HG03457 (cell line): Measurements from ENCODE around the gene ABLIM1.

ENCODE experiments used
- ATAC-seq: cut with Tn5 transposase; IDR thresholded peaks from one replicate; pipeline ENCODE4 v1.9.1; 2021; ENCODE audit warnings: moderate number of reproducible peaks; ENCODE audit not compliant: unreplicated experiment

ABLIM1 gene

GRCh38 chr10:114427124-114427852, 230.8 kb downstream of the ABLIM1 start:
- no peak for ATAC-seq

DNA sequence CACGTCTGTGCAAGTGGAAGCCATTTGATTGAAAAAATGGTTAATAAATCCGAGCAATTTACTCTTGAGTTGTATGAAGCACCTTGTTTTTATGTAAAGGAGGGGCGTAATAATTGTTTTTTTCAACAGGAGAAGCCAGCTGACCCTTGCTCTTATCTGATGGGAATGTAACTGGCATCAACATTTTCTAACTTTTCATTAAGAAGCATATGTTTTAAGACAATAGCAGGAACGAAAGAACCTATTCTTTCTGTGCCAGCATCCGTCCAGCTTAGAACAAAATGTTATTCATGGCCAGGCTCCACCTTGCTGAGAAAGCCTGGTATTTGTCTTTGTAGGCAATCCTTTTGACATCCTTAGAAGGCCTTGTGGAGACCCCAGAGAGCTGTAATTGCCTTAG, 231.6 kb downstream of the ABLIM1 start:
- ATAC-seq: no peak

GRCh38 chr10:114420811-114421485, 237.1 kb downstream of the ABLIM1 start:
- no peak for ATAC-seq

DNA sequence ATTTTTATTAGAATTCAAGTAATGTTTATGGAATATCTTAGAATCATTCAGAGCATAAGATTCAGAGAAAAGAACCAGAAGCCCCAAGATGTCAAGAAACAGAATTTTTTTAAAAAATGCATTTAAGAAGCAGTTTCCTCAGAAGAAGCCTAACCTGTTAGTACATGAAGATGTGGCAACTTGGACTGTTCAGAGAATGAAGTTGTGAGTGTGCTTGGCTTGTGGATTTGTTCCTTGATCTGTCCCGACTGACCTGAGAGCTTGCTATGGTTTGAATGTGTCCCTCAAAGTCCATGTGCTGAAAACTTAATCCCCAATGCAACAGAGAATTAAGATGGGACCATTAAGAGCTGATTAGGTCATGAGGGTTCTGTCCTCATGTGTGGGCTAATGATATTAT, 240.0 kb downstream of the ABLIM1 start:
- ATAC-seq: no peak

DNA sequence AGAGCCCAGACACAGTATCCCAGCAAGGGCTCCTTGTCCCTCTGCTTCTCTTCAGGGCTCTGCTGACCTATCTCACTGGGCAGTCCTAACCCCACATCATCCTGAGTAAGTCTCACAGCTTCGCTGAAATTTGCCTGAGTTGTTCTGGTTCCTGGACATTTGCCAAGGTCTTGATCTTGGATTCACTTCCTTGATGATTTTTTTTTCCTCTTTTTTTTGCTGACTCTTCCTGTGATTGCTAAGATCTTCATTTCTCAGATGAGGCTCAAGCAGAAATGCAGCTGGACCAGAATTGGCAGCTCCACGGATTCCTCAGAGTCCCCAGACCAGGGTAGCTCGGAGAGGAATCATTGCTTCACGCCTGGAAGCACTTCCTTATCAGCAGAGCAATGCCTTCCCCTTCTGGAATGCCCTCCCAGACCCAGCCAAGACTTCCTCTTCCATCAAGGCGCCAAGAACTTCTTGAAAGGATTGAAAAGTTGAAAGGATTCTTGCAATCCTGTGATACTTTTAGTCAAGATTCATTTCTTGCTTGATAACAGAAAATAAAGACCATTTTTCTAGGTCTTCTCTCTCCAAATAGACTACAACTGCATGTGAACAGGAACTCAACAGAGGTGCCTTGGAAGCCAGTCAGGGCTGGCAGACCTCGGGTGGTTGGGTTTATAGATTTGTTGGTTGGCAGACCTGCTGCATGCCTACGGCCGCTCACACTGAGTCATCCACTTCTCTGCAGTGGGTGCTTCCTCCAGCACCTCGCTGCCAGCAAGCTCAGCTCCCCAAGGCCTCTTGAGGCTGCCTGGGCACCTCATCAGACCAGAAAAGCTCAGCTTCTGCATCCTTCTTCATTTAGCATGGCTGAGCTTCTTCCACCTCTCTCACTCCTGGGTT, 244.9 kb downstream of the ABLIM1 start:
- no peak for ATAC-seq

GRCh38 chr10:114408968-114409444, 249.1 kb downstream of the ABLIM1 start:
- no peak for ATAC-seq

- ATAC-seq: no peak
Observed at GRCh38 chr10:114408112-114408967, 249.7 kb downstream of the ABLIM1 start.

GRCh38 chr10:114406455-114406854, 251.6 kb downstream of the ABLIM1 start:
- no peak for ATAC-seq

GRCh38 chr10:114405011-114405350, 253.1 kb downstream of the ABLIM1 start:
- ATAC-seq: no peak

- no peak for ATAC-seq
Observed at GRCh38 chr10:114404171-114405010, 253.7 kb downstream of the ABLIM1 start, which contains the start of gene AFAP1L2. TSS of gene AFAP1L2 (minus strand) at chr10:114404502. CDS start at chr10:114404455, 47 bp downstream.

DNA sequence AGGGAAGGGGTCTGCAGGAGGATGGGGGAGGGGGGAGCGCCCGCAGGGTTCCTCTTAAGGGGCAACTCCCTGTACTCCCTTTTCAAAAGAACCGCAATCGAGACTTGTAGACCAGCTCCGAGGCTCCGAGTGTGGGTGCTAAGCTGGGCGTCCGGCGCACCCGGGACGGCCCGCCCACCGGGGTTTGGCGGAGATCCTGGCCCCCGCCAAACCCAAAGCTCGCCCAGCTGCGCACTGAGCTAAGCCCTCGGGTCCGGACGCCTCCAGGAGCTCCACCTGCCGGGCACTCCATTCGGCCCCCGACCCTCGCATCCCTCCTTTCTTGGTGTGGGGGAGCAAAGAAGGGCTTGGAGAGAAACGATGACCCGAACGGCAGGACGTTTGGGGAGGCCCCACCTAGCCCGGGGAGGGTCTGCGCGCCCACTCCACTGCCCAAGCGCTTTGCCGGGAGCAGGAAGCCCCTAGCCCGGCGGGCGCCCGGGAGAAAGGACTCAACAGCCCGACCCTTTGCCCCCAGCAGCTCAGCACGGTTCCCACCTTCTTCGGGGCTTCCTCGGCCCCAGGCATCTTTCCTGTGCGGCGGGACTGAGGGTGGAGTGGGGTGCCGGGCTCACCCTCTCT, 254.4 kb downstream of the ABLIM1 start:
- ATAC-seq: no peak

- no peak for ATAC-seq
Observed at GRCh38 chr10:114402871-114403540, 255.1 kb downstream of the ABLIM1 start.

GRCh38 chr10:114402233-114402632, 255.8 kb downstream of the ABLIM1 start:
- no peak for ATAC-seq

GRCh38 chr10:114401195-114401791, 256.8 kb downstream of the ABLIM1 start:
- ATAC-seq: no peak

DNA sequence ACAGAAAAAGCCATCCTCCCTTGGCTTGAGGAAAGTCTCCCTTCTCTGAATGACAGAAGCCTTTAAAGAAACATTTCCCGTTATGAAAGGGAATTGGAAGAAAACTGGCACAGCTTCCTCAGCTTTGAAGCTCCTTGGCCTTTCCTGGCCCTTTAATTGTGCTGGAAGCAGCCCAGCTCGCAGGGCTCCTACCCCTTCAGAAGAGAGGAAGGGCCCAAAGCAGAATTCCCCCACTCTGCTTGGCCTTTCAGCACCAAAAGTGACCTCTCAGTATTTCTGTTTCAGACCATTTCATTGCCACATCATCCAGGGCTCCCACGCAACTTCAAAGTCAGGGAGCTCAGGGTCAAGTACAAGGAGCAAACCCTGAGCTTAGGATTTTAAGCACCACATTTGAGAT, 258.0 kb downstream of the ABLIM1 start:
- ATAC-seq: no peak

- no peak for ATAC-seq
Observed at GRCh38 chr10:114399576-114399975, 258.5 kb downstream of the ABLIM1 start.

GRCh38 chr10:114398587-114399331, 259.3 kb downstream of the ABLIM1 start:
- ATAC-seq: no peak
